Spleen (tissue), 7 donors: ENCODE results near the gene DOCK10.

Source experiments
- CTCF ChIP-seq, 11 experiments: fragments of 200-600 bp in 7 of 11; fragments of 450-650 bp in 4 of 11; sonication (generic) in 4 of 11; IDR thresholded peaks in 8 of 11; conservative IDR thresholded peaks in 3 of 11; 1 replicate in 7 of 11; 2 replicates in 4 of 11; pipeline versions ENCODE4 v1.4.0 to v1.8.0; 2016 to 2021; ENCODE audit warnings: antibody characterized with exemption in 11 of 11, inconsistent platforms in 4 of 11, mild to moderate bottlenecking in 1 of 11
- POLR2A ChIP-seq, 3 donors: fragments of 450-650 bp; IDR thresholded peaks; one replicate each; pipeline ENCODE4 v1.5.1; 2017; ENCODE audit warnings: antibody characterized with exemption in 3 of 3, mild to moderate bottlenecking in 1 of 3
- POLR2AphosphoS5 ChIP-seq, 3 donors: sonication (generic); formaldehyde crosslinking; IDR thresholded peaks; one replicate each; pipeline ENCODE4 v1.5.1; 2017; ENCODE audit warnings: antibody characterized with exemption in 3 of 3
- donor health status: DM: no; HTN: no; CAD: no; lungs with moderate emphysema.
- donor health status: DM: no; HTN: no; CAD: no.
- donor health status: DM: no; HTN: no; CAD: no.

DNA sequence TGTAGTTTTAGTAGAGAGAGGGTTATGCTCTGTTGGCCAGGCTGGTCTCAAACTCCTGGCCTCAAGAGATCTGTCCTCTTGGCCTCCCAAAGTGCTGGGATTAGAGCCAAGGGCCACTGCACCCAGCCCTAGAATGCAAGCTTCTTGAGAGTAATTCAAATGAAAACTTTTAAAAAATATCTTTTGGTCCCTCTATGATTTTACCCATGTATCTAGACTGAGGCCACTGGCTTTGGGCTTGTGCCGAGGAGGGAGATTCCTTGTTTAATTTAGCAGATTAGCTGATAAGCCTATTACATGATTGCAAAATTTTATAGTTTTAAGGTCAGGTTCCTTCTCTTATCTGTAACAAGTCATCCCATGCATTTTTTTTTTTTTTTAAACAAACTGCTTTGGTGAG, 266.6 kb downstream of the DOCK10 start:
- no peak for TF ChIP-seq POLR2AphosphoS5 (IDR thresholded peaks at IDR 0.05)
- no peak for TF ChIP-seq CTCF (IDR thresholded peaks at IDR 0.05 in 8 of 11, conservative IDR thresholded peaks at IDR 0.05 in 3 of 11)
- TF ChIP-seq POLR2A (IDR thresholded peaks at IDR 0.05), result no peak
